ENCODE data around the gene SH3RF1. TPM values are rescaled to one million over a fixed set of nuclear protein-coding genes. Genes with fewer than 3 reads are reported as not detected.

Gene SH3RF1
- total RNA-seq, 1 donor = 57.8 TPM

- H3K4me3 ChIP-seq (ENCODE audit: low read depth, low read length) = no peak overlapping the region
- DNase-seq (ENCODE audit: low read depth) = no peak
- no peak for TF ChIP-seq CTCF (IDR thresholded peaks at IDR 0.05; ENCODE audit: insufficient read depth, low read length)
Observed at GRCh38 chr4:169167957-169168858, 102.5 kb downstream of the SH3RF1 start.

- no peak for TF ChIP-seq CTCF (IDR thresholded peaks at IDR 0.05; ENCODE audit: insufficient read depth, low read length)
- peak; percentile 37 for DNase-seq (ENCODE audit: low read depth)
- no peak overlapping the region for H3K4me3 ChIP-seq (ENCODE audit: low read depth, low read length)
Observed at GRCh38 chr4:169164669-169165415, 105.9 kb downstream of the SH3RF1 start.

- no peak for TF ChIP-seq CTCF (IDR thresholded peaks at IDR 0.05; ENCODE audit: insufficient read depth, low read length)
- H3K4me3 ChIP-seq (ENCODE audit: low read depth, low read length) = no peak overlapping the region
- DNase-seq (ENCODE audit: low read depth) = no peak
Observed at GRCh38 chr4:169163947-169164668, 106.6 kb downstream of the SH3RF1 start.

- no peak for DNase-seq (ENCODE audit: low read depth)
- no peak for TF ChIP-seq CTCF (IDR thresholded peaks at IDR 0.05; ENCODE audit: insufficient read depth, low read length)
- H3K4me3 ChIP-seq (ENCODE audit: low read depth, low read length) = no peak overlapping the region
Observed at GRCh38 chr4:169163495-169163894, 107.3 kb downstream of the SH3RF1 start.

- TF ChIP-seq CTCF (IDR thresholded peaks at IDR 0.05; ENCODE audit: insufficient read depth, low read length) = no peak
- peak; percentile 87 for DNase-seq (ENCODE audit: low read depth)
- no peak overlapping the region for H3K4me3 ChIP-seq (ENCODE audit: low read depth, low read length)
Observed at GRCh38 chr4:169160825-169161224, 109.9 kb downstream of the SH3RF1 start.

- no peak for TF ChIP-seq CTCF (IDR thresholded peaks at IDR 0.05; ENCODE audit: insufficient read depth, low read length)
- no peak overlapping the region for H3K4me3 ChIP-seq (ENCODE audit: low read depth, low read length)
- peak; percentile 82 for DNase-seq (ENCODE audit: low read depth)
Observed at GRCh38 chr4:169159624-169160171, 111.1 kb downstream of the SH3RF1 start.
